Limb (tissue), 2 donors: ENCODE data around the gene N4BP2L1.
"Not testable (repeated sequence)": the region's sequence is repeated elsewhere in the genome, so short reads cannot be mapped to it uniquely, and the experiment has no call there.

Source experiments
- DNase-seq, 2 donors: peaks; one replicate each; pipeline ENCODE4 v3.0.0-alpha.2; 2016; ENCODE audit errors: extremely low spot score in 2 of 2

N4BP2L1 gene

DNA sequence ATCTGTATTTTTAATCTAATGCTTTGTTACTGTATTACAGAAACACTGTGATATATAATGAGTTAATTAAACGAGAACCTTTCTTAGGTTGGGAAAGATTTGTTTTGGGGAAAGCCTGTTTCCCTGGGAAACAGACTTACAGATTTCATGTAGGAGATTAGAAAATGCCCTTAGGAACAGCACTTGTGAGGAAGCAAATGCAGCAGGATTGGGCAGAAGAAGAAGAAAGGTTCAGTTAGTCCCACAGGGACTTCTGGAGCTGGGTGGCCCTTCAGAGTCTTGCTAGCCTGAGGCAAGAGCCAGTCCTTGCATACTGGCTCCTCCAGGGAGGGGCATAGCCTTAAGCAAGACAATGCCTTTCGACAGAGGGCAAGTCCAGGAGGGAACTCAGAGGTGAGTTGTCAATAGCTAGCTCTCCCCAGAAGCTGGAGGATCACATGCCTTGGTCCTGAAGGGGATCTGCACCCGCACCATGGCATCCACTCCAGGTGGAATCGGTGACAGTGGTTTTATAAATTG, 36.8 kb downstream of the N4BP2L1 start:
- no peak for DNase-seq

DNA sequence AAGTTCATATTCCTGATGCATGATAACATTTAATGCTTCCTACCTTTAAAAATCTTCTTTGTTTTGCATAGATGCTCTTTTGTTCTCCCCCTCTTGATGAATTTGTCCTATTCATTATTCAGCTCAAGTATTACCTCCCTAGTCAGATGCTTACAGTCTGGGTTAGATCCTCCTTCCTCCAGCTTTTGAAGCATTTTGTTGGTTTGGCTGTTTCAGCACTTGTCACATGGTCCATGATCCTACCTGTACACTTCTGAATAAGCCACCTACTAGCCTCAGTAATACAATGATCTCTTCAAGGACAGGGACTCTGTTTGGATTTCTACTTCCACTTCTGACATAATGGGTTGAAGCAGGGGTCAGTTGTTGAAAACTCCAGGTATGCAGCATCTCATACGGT, 37.4 kb downstream of the N4BP2L1 start:
- no peak for DNase-seq

DNA sequence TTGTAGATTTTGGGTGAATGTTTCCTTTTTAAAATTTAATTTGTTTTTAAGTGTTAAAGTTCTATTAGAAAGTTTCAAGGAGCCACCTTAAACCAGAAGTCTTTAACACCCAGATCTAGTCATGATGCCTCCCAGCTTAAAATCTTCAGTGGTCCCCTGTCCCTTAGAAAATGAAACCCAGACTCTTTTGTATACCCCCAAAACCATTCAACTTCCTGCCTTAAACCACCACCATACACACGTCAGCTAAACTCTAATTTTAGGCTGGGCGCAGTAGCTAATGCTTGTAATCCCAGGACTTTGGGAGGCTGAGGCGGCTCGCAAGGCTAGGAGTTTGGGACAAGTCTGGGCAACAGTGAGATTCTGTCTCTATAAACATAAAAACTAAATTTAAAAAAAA, 37.9 kb downstream of the N4BP2L1 start:
- no peak for DNase-seq

DNA sequence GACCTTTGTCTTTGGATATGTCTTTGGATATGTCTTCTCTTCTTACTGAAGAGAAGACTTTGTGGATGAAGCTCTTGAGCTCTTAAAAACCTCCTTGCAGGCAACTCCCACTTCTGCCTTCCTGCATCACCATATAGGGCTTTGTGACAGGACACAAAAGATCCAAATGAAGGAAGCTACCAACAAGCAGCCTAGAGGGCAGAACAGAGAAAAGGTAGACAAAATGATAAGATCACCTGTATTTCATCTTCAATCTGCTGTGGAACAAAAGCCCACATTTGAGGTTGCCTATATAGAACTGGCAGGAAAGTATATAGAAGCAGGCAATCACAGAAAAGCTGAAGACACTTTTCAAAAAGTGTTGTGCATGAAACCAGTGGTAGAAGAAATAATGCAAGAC, 42.5 kb downstream of the N4BP2L1 start:
- no peak for DNase-seq

DNA sequence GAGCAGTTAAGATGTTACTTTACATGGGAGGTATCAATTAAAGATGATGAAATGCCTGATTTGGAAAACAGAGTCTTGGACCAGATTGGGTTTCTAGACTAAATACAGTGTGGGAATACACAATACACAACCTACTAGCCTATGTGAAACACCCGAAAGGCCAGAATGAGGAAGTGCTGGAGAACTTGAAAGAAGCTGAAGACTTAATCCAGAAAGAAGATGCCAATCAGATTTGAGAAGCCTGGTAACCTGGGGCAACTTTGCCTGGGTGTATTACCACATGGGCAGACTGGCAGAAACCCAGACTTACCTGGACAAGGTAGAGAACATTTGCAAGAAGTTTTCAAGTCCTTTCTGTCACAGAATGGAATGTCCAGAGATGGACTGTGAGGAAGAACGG, 43.2 kb downstream of the N4BP2L1 start:
- DNase-seq: no peak

DNA sequence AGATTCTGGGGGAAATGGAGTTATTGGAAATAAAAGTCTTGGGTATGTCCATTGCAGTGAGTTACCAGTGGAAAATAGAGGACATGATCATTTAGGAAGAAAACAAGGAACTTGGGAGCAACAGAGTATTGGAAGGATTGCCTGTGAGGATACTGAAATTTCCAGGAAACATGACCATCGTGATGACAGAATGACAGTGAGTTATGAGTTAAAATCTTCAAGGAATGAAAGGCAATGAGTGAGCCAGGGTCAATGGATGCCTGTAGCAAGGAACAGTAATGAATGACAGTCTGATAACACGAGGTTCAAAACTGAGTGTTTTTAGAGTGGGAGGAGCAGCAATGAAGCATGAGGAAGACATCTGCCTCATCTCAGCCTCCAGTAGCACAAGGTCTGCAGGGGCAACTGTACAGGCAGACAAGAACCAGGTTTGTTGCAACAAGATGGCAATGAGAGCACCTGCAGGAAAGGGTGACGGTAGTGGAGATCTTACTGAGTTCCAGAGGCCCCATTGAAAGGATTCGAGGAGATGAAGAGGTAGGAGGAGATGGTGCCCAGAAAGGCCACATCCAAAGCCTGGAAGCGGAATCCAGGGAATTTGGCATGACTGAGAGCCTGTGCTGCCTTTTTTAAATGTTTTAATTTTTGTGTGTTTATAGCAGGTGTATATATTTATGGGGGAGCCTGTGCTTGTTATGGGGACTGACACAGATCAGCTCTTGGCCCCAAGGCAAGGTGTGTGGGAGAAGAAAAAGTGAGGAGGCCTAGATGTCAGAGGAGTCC, 43.9 kb downstream of the N4BP2L1 start:
- no peak for DNase-seq

DNA sequence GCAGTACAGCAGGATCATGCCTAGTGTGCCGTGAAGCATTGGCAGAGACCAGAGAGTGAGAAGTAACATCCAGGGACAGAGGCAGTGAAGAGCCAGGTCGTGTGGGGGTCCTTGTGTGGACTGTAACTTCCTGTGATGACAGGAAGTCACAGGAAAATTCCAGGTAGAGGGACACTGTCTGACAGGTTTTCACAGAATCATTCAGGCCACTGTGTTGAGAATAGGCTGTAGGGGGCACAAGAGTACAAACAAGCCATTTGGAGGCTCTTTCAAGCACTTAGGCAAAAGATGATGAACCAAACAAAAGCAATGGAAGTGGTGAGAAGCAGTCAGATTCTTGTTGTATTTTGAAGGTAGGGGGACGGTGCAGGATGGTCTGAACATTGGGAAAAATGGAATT, 46.4 kb downstream of the N4BP2L1 start:
- no peak for DNase-seq

DNA sequence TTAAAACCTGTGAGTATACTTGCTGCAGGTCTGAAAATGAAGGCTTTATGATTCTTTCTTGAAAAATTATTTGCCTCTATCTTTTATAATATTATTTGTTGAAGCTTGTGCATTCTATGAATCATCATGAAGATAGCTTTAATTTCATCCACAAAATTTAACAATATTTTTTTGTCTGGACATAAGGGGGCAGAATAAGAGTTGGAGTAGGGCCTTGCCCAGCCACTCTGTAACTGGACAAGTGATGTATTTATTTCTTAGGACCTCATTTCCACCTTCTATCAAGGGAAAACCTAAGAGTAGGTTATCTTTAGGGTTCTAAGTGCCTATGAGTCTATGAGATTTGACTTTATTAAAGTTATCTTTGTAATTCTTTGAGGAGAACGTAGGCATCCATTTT, 49.9 kb downstream of the N4BP2L1 start:
- no peak for DNase-seq

DNA sequence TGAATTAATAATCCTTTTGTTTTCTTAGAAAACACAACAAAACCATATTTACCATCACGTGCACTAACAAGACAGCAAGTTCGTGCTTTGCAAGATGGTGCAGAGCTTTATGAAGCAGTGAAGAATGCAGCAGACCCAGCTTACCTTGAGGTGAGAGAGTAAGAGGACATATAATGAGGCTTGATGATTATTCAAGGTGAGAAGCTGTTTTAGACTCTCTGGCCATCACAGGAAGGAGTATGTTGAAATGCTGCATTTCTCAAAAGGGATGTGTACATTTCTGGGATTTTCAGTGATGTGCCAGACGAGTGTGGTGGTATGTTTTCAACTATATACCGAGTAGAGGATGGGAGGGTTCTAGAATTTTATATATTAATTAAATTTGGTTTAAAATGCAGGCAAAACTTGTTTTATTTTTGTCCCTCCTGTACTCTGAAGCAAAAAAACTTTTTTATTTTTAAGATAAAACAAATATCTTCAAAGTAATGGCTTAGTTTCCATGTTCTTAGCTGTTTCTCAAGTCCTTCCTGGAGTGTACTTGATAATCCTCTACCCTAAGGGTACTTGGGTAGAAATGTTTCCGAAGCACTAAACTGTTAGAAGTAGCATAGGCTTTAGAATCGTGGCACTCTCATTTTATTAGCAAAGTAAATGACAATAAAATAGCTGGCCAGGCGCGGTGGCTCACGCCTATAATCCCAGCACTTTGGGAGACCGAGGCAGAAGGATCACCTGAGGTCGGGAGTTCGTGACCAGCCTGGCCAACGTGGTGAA, 51.1 kb downstream of the N4BP2L1 start:
- no peak for DNase-seq

DNA sequence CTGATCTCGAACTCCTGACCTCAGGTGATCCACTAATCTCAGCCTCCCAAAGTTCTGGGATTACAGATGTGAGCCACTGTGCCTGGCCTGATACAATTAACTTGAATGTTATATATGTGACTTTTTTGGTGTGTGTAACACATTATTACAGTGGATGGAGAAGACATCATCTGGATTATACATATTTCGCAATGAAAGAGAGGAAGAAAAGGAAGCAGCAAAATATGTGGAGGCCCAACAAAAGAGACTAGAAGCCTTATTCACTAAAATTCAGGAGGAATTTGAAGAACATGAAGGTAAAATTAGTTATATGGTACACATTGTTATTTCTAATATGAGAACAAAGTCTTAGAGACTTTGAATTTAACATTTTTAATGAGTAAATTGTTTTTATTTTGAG, 57.1 kb downstream of the N4BP2L1 start:
- DNase-seq: no peak

DNA sequence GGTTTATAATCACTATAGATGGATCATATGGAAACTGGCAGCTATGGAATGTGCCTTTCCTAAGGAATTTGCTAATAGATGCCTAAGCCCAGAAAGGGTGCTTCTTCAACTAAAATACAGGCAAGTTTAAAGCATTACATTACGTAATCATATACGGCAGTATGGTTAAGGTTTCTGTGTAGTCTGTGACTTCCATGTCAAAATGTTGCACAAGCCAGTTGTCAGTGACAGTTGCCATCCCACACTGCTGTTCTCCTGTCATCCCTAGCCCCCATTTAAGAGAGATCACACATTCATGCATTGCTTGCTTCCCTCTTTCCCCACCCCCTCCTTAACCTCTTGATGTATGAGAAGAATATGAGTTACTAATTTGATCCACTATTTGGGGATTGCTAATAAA, 65.4 kb downstream of the N4BP2L1 start:
- no peak for DNase-seq

DNA sequence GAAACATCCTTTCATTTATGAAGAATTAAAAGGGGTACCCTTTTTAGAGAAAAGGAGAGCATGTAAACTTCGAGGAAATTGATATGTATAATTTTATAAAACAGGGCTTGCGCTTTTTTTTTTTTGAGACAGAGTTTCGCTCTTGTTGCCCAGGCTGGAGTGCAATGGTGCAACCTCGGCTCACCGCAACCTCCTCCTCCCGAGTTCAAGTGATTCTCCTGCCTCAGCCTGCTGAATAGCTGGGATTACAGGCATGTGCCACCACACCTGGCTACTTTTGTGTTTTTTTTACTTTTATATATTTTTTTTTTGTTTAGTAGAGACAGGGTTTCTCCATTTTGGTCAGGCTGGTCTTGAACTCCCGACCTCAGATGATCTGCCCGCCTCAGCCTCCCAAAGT, 72.0 kb downstream of the N4BP2L1 start:
- DNase-seq: not testable (repeated sequence)

DNA sequence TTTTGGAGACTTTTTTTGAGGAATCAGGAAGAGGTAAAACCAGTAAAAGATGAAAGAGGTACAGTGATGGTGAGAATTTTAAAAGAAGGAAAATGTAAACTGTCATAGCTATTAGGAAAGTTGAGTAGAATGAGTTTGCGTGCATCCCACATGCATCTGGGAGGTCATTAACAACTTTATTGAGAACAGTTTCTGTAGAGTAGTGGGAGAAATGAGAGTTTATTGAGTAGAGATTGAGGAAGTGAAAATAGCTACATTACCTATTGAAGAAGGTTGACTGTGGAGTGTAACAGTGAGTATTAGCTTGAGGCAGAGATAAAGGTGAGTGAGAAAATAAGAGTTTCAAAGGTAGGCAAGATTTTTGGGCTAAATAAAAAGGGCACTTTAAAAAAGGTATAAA, 73.9 kb downstream of the N4BP2L1 start:
- DNase-seq: no peak

DNA sequence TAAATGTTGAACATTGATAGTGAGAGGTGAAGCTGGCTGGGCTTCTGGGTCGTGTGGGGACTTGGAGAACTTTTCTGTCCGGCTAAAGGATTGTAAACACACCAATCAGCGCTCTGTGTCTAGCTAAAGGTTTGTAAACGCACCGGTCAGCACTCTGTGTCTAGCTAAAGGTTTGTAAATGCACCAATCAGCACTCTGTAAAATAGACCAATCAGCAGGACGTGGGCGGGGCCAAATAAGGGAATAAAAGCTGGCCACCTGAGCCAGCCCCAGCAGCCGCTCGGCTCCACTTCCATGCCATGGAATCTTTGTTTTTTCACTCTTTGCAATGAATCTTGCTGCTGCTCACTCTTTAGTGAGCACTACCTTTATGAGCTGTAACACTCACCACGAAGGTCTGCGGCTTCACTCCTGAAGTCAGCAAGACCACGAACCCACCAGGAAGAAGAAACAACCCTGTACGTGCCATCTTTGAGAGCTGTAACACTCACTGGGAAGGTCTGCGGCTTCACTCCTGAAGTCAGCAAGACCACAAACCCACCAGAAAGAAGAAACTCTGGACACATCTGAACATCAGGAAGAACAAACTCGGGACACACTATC, 77.0 kb downstream of the N4BP2L1 start:
- DNase-seq: not testable (repeated sequence)
